SK-N-MC (cell line): ENCODE data around the gene PAK6.

Experiments
- EZH2 ChIP-seq: fragments of 200-600 bp; sonication (generic); IDR thresholded peaks from one replicate; pipeline ENCODE4 v1.6.1; 2017; ENCODE audit warnings: antibody characterized with exemption
- FOXP2 ChIP-seq: optimal IDR thresholded peaks from 2 replicates; pipeline ENCODE3; 2011; ENCODE audit warnings: mild to moderate bottlenecking, moderate library complexity; ENCODE audit not compliant: insufficient read depth; ENCODE audit errors: extremely low read length, control extremely low read depth
- POLR2AphosphoS5 ChIP-seq: IDR thresholded peaks from 2 replicates; pipeline ENCODE4 v1.6.1; 2012; ENCODE audit warnings: mild to moderate bottlenecking, low read depth, low read length, borderline replicate concordance

DNA sequence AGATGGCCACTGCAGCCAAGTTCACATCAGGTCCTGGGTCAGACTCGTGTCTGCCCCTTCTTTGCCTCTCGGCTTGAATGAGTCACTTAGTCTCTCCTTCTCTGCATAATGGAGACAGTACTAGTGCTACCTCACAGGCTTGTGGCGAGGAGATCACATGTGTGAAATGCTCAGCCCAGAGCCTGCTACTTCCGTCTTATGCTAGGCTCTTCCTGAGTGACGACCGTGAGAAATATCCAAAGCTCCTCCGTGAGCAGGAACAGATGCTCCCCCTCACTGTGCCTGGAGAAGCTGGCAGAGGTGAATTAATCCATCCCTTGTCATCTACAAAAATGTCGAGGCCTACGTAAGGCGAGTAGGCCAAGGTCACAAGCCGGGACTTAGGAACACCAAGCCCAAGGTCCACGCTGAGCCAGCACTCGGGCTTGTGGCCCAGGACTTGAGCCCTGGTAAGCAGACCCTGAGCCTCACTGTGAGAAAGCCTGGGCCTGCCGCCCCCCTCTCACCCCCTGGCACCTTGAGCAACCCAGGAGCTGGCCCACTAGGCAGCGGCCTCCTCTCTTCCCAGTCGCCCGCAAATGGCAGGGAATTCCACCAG is 17.9 kb downstream of the PAK6 start:
- TF ChIP-seq POLR2AphosphoS5 (no peak), EZH2 (no peak), FOXP2 (no peak)
